Germinal center (tissue), 1 donor: ENCODE data around the gene RAMACL.

Experiments
- DNase-seq: peaks from one replicate; pipeline ENCODE4 v3.0.0; 2012; ENCODE audit warnings: mixed read lengths, low spot score

RAMACL gene

GRCh38 chr6:166573511-166574216 lies 12.8 kb downstream of the RAMACL start:
- no peak for DNase-seq

- DNase-seq, result no peak
Measured at GRCh38 chr6:166572370-166573261, 13.9 kb downstream of the RAMACL start.

GRCh38 chr6:166570929-166571713 lies 15.4 kb downstream of the RAMACL start:
- no peak for DNase-seq

- no peak for DNase-seq
Measured at GRCh38 chr6:166569206-166569605, 17.3 kb downstream of the RAMACL start.

- DNase-seq, result no peak
Measured at GRCh38 chr6:166567813-166568212, 18.7 kb downstream of the RAMACL start.

GRCh38 chr6:166567107-166567506 lies 19.4 kb downstream of the RAMACL start:
- no peak for DNase-seq

GRCh38 chr6:166566026-166567011 lies 20.2 kb downstream of the RAMACL start:
- DNase-seq, result no peak

GRCh38 chr6:166565084-166565967 lies 21.2 kb downstream of the RAMACL start:
- DNase-seq, result no peak

- DNase-seq, result no peak
Measured at GRCh38 chr6:166563805-166564204, 22.7 kb downstream of the RAMACL start.

- no peak for DNase-seq
Measured at GRCh38 chr6:166563200-166563599, 23.3 kb downstream of the RAMACL start.

- no peak for DNase-seq
Measured at GRCh38 chr6:166562726-166563125, 23.8 kb downstream of the RAMACL start.

GRCh38 chr6:166561771-166562359 lies 24.6 kb downstream of the RAMACL start:
- no peak for DNase-seq

- no peak for DNase-seq
Measured at GRCh38 chr6:166560222-166560621, 26.3 kb downstream of the RAMACL start.

- no peak for DNase-seq
Measured at GRCh38 chr6:166559662-166560061, 26.8 kb downstream of the RAMACL start.

GRCh38 chr6:166559211-166559610 lies 27.3 kb downstream of the RAMACL start:
- no peak for DNase-seq

- DNase-seq, result no peak
Measured at GRCh38 chr6:166558156-166559005, 28.1 kb downstream of the RAMACL start.

GRCh38 chr6:166556863-166557322 lies 29.6 kb downstream of the RAMACL start:
- peak; percentile 7 for DNase-seq

- no peak for DNase-seq
Measured at GRCh38 chr6:166556336-166556735, 30.1 kb downstream of the RAMACL start.

- no peak for DNase-seq
Measured at GRCh38 chr6:166555086-166555485, 31.4 kb downstream of the RAMACL start.
